Transverse colon (tissue), 4 donors: ENCODE measurements around the gene CEMP1.

Experiments
- EP300 ChIP-seq: sonication (generic); formaldehyde crosslinking; IDR thresholded peaks from one replicate; pipeline ENCODE4 v1.6.1; 2017; ENCODE audit warnings: antibody characterized with exemption, low read depth
- POLR2AphosphoS5 ChIP-seq, 3 donors: sonication (generic); formaldehyde crosslinking; IDR thresholded peaks; one replicate each; pipeline ENCODE4 v1.6.1; 2016; ENCODE audit warnings: antibody characterized with exemption in 3 of 3
- TF ChIP-seq, protein P1 (sequence below), 5 experiments: fragments of 200-600 bp in 3 of 5; fragments of 450-650 bp in 2 of 5; sonication (generic) in 3 of 5; IDR thresholded peaks; 1 replicate in 2 of 5; 2 replicates in 3 of 5; pipeline ENCODE4 v1.5.1; 2016 to 2017; ENCODE audit warnings: antibody characterized with exemption in 5 of 5, inconsistent platforms in 3 of 5, mild to moderate bottlenecking in 2 of 5, moderate library complexity in 1 of 5

DNA sequence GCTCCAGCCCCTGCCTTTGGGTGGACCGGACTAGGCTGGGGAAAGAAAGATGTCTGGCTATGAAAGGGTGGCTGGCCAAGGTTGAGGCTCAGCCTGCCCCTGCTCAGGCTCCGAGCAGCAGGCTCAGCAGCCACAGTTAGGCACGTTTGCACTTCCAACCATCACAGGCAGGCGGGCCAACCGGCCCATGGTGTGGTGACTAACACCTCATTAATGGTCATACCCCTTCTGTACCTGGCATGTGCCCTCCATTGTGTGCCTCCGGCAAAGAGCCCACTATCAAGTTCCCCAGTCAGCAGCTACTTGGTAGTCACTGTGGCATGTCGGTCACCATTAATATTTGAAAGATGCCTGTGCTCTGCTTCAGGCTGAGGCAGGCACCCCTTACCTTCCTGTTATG lies 49.5 kb downstream of the CEMP1 start:
- TF ChIP-seq, protein P1, sequence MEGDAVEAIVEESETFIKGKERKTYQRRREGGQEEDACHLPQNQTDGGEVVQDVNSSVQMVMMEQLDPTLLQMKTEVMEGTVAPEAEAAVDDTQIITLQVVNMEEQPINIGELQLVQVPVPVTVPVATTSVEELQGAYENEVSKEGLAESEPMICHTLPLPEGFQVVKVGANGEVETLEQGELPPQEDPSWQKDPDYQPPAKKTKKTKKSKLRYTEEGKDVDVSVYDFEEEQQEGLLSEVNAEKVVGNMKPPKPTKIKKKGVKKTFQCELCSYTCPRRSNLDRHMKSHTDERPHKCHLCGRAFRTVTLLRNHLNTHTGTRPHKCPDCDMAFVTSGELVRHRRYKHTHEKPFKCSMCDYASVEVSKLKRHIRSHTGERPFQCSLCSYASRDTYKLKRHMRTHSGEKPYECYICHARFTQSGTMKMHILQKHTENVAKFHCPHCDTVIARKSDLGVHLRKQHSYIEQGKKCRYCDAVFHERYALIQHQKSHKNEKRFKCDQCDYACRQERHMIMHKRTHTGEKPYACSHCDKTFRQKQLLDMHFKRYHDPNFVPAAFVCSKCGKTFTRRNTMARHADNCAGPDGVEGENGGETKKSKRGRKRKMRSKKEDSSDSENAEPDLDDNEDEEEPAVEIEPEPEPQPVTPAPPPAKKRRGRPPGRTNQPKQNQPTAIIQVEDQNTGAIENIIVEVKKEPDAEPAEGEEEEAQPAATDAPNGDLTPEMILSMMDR (IDR thresholded peaks at IDR 0.05) = no peak
- TF ChIP-seq EP300 = no peak
- no peak for TF ChIP-seq POLR2AphosphoS5 (IDR thresholded peaks at IDR 0.05)
